Heart right ventricle (tissue), 16 donors: ENCODE data around the gene SPAG17. TPM values are rescaled to one million over a fixed set of nuclear protein-coding genes. Genes with fewer than 3 reads are reported as not detected.

Source experiments
- ATAC-seq, 8 donors: fragments of 200-7000 bp; cut with Tn5 transposase; one replicate each; pipeline ENCODE4 v1.9.1; 2020; ENCODE audit warnings: mild to moderate bottlenecking in 8 of 8, moderate library complexity in 8 of 8, moderate number of reproducible peaks in 1 of 8
- DNase-seq, 2 donors: peaks; one replicate each; pipeline ENCODE4 v3.0.0-alpha.2; 2020
- H3K27ac ChIP-seq, 10 donors: fragments of 200-600 bp; sonication (generic) in 2 of 10; one replicate each; pipeline versions ENCODE4 v1.5.0 to v1.8.0; 2020 to 2022; ENCODE audit warnings: mild to moderate bottlenecking in 3 of 10
- H3K27me3 ChIP-seq, 7 donors: fragments of 200-600 bp; one replicate each; pipeline ENCODE4 v1.8.0; 2021 to 2022; ENCODE audit warnings: mild to moderate bottlenecking in 2 of 7
- H3K36me3 ChIP-seq, 9 donors: fragments of 200-600 bp; sonication (generic) in 1 of 9; one replicate each; pipeline versions ENCODE4 v1.5.0 to v1.8.0; 2020 to 2022; ENCODE audit warnings: mild to moderate bottlenecking in 2 of 9
- H3K4me1 ChIP-seq, 9 donors: fragments of 200-600 bp; sonication (generic) in 1 of 9; one replicate each; pipeline versions ENCODE4 v1.5.0 to v1.8.0; 2020 to 2022; ENCODE audit warnings: mild to moderate bottlenecking in 4 of 9
- H3K4me3 ChIP-seq, 10 donors: fragments of 200-600 bp; sonication (generic) in 2 of 10; one replicate each; pipeline versions ENCODE4 v1.5.0 to v1.8.0; 2020 to 2022; ENCODE audit warnings: mild to moderate bottlenecking in 7 of 10, moderate library complexity in 2 of 10
- H3K9me3 ChIP-seq, 11 donors: fragments of 200-600 bp in 10 of 11; sonication (generic) in 2 of 11; one replicate each; pipeline versions ENCODE4 v1.5.0 to v1.8.0; 2013 to 2022; ENCODE audit warnings: mild to moderate bottlenecking in 2 of 11, control low read depth in 1 of 11, moderate library complexity in 1 of 11
- CTCF ChIP-seq, 9 donors: fragments of 200-600 bp; sonication (generic) in 2 of 9; IDR thresholded peaks; one replicate each; pipeline versions ENCODE4 v1.5.0 to v1.8.0; 2021 to 2022; ENCODE audit warnings: antibody characterized with exemption in 9 of 9, mild to moderate bottlenecking in 5 of 9, moderate library complexity in 1 of 9
- WGBS, 2 donors: extraction: QIAGEN DNeasy Blood & Tissue Kit; methylation state at CpG; one replicate each; pipeline ENCODE4 v1.1.7; 2013; ENCODE audit warnings: inconsistent platforms in 1 of 2; 5-methylcytosine and 5-hydroxymethylcytosine counted together
- intact Hi-C, 10 donors: fragments of 100-400 bp; cut with DNase I; formaldehyde crosslinking; loops; one replicate each; pipeline versions ENCODE4 v1.11.1 to v1.14.2; 2022
- polyA plus RNA-seq, 2 donors: library from polyadenylated mRNA; stranded (reverse); fragments of 200-250 nt; gene quantifications; one replicate each; pipeline ENCODE4 v1.2.3, GENCODE V29; 2013
- total RNA-seq, 10 donors: library from RNA; stranded (reverse); fragmentation: NEBNext Ultra II Directional in 3 of 10; extraction: Animal tissue kit (Norgen Biotek cat#: 25700) in 3 of 10; gene quantifications; one replicate each; pipeline versions ENCODE4 v1.2.1 to v1.2.4, GENCODE V29; 2021 to 2023
- donor health status: Arrhythmogenic right ventricular cardiomyopathy.
- donor health status: ischemic (EF 13 %, LVEDD 7.1; RV severe dilation, severe dysfunction).
- donor health status: healthy with polysubstance abuse.
- donor health status: DM: no; HTN: yes; CAD: no.
- donor health status: DM: no; HTN: no; CAD: no.
- donor health status: ischemic (EF 25% LVEDD 6.9; RV normal size, moderate dysfunction).
- donor health status: ischemic (EF 25% LVEDD 5.7; RV mildly dilated, moderate dysfunction).
- donor health status: healthy.
- donor health status: DM: yes; HTN: yes; CAD: no.
- donor health status: Ischemic cardiomyopathy.
- donor health status: ischemic (EF 35%, LVEDD 5.7; RV mildly dilated, moderate dysfunction).
- donor health status: nonischemic (EF 11% LVEDD 7.7; RV severe dilation, severe dysfunction).
- donor health status: DM: yes; HTN: yes; CAD: no.
- donor health status: PGD.
- donor health status: ischemic (EF 29% LVEDD 5.4; RV normal size, mild dysfunction).
- donor health status: nonischemic (EF 23%, LVEDD 6.1; RV moderate dilation, normal function).

SPAG17 gene
- total and polyA plus RNA-seq, 12 donors: 0.01 to 0.06 TPM; not detected in 10

GRCh38 chr1:118189564-118189963 is 4.5 kb upstream of the SPAG17 start:
- intact Hi-C loops: no loop called here
- peaks cover 0 to 5% (median 0%) of the 10 kb centered on the region in 9 donors for H3K4me1 ChIP-seq

DNA sequence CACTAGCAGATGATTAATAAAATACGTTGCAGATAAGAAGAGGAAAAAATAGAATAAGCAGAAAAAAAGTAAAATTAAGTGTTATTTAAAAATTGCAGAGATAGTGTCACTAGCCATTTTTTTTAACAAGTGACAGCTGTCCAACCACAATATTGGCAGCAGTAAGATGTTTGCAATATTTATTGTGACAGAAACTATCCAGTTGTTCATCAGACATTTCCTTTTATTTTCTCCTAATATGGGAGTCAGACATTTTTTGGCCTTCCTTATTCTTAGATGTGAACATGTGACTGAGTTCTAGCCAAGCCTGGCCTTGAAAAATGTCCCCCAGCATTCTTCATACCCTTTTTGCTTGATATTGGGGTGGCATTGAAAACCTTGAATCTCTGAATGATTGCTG is 3.4 kb upstream of the SPAG17 start:
- H3K9me3 ChIP-seq: peaks cover 0 to 20% (median 4%) of the 10 kb centered on the region in 11 donors
- intact Hi-C loops: no loop called here
- no peak for TF ChIP-seq CTCF (IDR thresholded peaks at IDR 0.05)
- H3K4me3 ChIP-seq: no peak overlapping the region
- H3K27ac ChIP-seq: no peak overlapping the region
- ATAC-seq (no peak), DNase-seq (no peak)
- peaks cover 0 to 9% (median 0%) of the 10 kb centered on the region in 7 donors for H3K27me3 ChIP-seq
- H3K36me3 ChIP-seq: no peaks in the 10 kb centered on the region
- 42 to 67% methylated on average over 1 of the region's 1 CpG for WGBS, 2 donors
- H3K4me1 ChIP-seq: peaks cover 0 to 5% (median 0%) of the 10 kb centered on the region in 9 donors

More at GRCh38 chr1:118189564-118189963, 4.5 kb upstream of the SPAG17 start:
- no peaks in the 10 kb centered on the region for H3K36me3 ChIP-seq
- no peak overlapping the region for H3K4me3 ChIP-seq
- DNase-seq: no peak
- TF ChIP-seq CTCF (IDR thresholded peaks at IDR 0.05): no peak
- peaks cover 0 to 7% (median 0%) of the 10 kb centered on the region in 7 donors for H3K27me3 ChIP-seq
- 43 to 68% methylated on average over 2 of the region's 2 CpGs for WGBS, 2 donors
- no peak for ATAC-seq
- H3K27ac ChIP-seq: no peak overlapping the region
- H3K9me3 ChIP-seq: peaks cover 0 to 21% (median 4%) of the 10 kb centered on the region in 11 donors

GRCh38 chr1:118186026-118186425 is 998 bp upstream of the SPAG17 start:
- Histone ChIP-seq H3K27ac (no peak overlapping the region), H3K27me3 (peaks cover 0 to 9% (median 0%) of the 10 kb centered on the region in 7 donors), H3K4me1 (peaks cover 0 to 5% (median 0%) of the 10 kb centered on the region in 9 donors), H3K36me3 (no peaks in the 10 kb centered on the region), H3K9me3 (peaks cover 0 to 4% (median 0%) of the 10 kb centered on the region in 11 donors), H3K4me3 (no peak overlapping the region)
- WGBS, 2 donors: 94 to 96% methylated on average over 4 of the region's 4 CpGs
- TF ChIP-seq CTCF (IDR thresholded peaks at IDR 0.05): no peak
- ATAC-seq: no peak
- intact Hi-C loops: no loop called here
- DNase-seq: no peak

DNA sequence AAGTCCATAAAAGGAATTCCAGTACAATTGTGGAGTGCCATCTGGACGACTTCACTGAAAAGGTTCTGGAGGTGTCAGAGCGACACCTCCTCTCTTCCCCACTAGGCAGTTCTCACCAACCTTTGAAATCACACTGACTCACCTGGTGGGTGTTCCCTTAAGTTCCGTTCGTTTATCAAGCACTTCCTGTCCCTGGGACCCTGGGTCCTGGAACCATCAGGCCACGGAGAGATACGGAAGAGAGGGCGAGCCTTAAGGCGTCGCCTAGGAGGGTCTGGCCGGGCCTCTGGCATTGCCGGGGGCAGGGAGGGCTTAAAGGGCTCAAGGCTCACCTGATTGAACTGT is 317 bp downstream of the SPAG17 start:
- Histone ChIP-seq H3K4me1 (peaks cover 0 to 5% (median 0%) of the 10 kb centered on the region in 9 donors), H3K9me3 (peaks cover 0 to 4% (median 0%) of the 10 kb centered on the region in 11 donors), H3K36me3 (no peaks in the 10 kb centered on the region), H3K27me3 (peaks cover 0 to 9% (median 0%) of the 10 kb centered on the region in 7 donors), H3K4me3 (peak overlapping the region in 7 of 10 donors; percentile 24 to 49 (median 44)), H3K27ac (no peak overlapping the region)
- intact Hi-C loops: no loop called here
- peak in 1 of 8 donors; percentile 11 for ATAC-seq
- no peak for DNase-seq
- 33 to 41% methylated on average over 11 of the region's 11 CpGs for WGBS, 2 donors
- TF ChIP-seq CTCF (IDR thresholded peaks at IDR 0.05): no peak
